ENCODE data around the gene CDH4.

DNA sequence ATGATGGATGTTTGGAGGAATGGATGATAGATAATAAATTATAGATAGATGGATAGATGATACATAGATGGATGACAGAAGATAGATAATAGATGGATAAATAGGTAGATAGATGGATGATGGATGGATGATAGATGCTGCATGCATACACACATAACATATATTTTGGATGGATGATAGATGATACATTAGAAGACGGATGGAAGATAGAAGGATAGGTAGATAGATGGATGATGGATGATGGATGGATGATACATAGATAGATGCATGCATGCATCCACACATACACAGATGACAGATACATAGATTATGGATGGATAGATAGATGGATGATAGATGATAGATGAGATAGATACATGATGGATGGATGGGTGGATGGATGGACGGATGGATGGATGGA, 425.9 kb downstream of the CDH4 start:
- TF ChIP-seq, protein P1, sequence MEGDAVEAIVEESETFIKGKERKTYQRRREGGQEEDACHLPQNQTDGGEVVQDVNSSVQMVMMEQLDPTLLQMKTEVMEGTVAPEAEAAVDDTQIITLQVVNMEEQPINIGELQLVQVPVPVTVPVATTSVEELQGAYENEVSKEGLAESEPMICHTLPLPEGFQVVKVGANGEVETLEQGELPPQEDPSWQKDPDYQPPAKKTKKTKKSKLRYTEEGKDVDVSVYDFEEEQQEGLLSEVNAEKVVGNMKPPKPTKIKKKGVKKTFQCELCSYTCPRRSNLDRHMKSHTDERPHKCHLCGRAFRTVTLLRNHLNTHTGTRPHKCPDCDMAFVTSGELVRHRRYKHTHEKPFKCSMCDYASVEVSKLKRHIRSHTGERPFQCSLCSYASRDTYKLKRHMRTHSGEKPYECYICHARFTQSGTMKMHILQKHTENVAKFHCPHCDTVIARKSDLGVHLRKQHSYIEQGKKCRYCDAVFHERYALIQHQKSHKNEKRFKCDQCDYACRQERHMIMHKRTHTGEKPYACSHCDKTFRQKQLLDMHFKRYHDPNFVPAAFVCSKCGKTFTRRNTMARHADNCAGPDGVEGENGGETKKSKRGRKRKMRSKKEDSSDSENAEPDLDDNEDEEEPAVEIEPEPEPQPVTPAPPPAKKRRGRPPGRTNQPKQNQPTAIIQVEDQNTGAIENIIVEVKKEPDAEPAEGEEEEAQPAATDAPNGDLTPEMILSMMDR (IDR thresholded peaks at IDR 0.05): no peak
- TF ChIP-seq EZH2 (IDR thresholded peaks at IDR 0.05): no peak
- TF ChIP-seq EZH2phosphoT487 (IDR thresholded peaks at IDR 0.05): no peak

Data from neural progenitor cell (in vitro differentiated cells).